Coronary artery (tissue), 2 donors: Measurements from ENCODE around the gene NCEH1.

Source experiments
- DNase-seq: peaks from one replicate; pipeline ENCODE4 v3.0.0-alpha.2; 2017; ENCODE audit warnings: low spot score
- H3K27ac ChIP-seq, 2 donors: fragments of 200-600 bp; sonication (generic); one replicate each; pipeline ENCODE4 v1.5.1; 2016 to 2019
- H3K4me3 ChIP-seq: fragments of 200-600 bp; sonication (generic); 2 replicates; pipeline ENCODE4 v1.5.1; 2016; ENCODE audit warnings: mild to moderate bottlenecking, moderate library complexity
- CTCF ChIP-seq: fragments of 200-600 bp; sonication (generic); IDR thresholded peaks from one replicate; pipeline ENCODE4 v1.5.1; 2019; ENCODE audit warnings: antibody characterized with exemption

Gene NCEH1

GRCh38 chr3:172651936-172652625 is 58.8 kb downstream of the NCEH1 start:
- Histone ChIP-seq H3K27ac (no peak overlapping the region), H3K4me3 (no peak overlapping the region)
- DNase-seq: no peak
- TF ChIP-seq CTCF: no peak

GRCh38 chr3:172649987-172650386 is 60.9 kb downstream of the NCEH1 start:
- no peak overlapping the region for H3K27ac ChIP-seq
- TF ChIP-seq CTCF: no peak
- no peak for DNase-seq
- H3K4me3 ChIP-seq: no peak overlapping the region

GRCh38 chr3:172648747-172649146 is 62.1 kb downstream of the NCEH1 start:
- no peak for DNase-seq
- no peak for TF ChIP-seq CTCF
- H3K4me3 ChIP-seq: no peak overlapping the region
- H3K27ac ChIP-seq: no peak overlapping the region

- DNase-seq: no peak
- TF ChIP-seq CTCF: no peak
- H3K4me3 ChIP-seq: no peak overlapping the region
Measured at GRCh38 chr3:172647823-172648222, 63.0 kb downstream of the NCEH1 start.

GRCh38 chr3:172647080-172647479 is 63.8 kb downstream of the NCEH1 start:
- no peak for TF ChIP-seq CTCF
- H3K27ac ChIP-seq: no peak overlapping the region
- DNase-seq: no peak
- no peak overlapping the region for H3K4me3 ChIP-seq

More at GRCh38 chr3:172647823-172648222, 63.0 kb downstream of the NCEH1 start:
- H3K27ac ChIP-seq: no peak overlapping the region

GRCh38 chr3:172646439-172647015 is 64.3 kb downstream of the NCEH1 start:
- H3K4me3 ChIP-seq: no peak overlapping the region
- no peak for DNase-seq
- H3K27ac ChIP-seq: no peak overlapping the region
- TF ChIP-seq CTCF: no peak

GRCh38 chr3:172644258-172644657 is 66.6 kb downstream of the NCEH1 start:
- DNase-seq: no peak

More at GRCh38 chr3:172644258-172644657, 66.6 kb downstream of the NCEH1 start:
- TF ChIP-seq CTCF: no peak
- Histone ChIP-seq H3K4me3 (no peak overlapping the region), H3K27ac (no peak overlapping the region)
